ENCODE data around the gene UBE2L5.

Gene UBE2L5

GRCh38 chr13:30404207-30404606 is 18.1 kb upstream of the UBE2L5 start:
- DNase-seq (ENCODE audit: low read depth in 2 of 3, low spot score in 2 of 3), result no peak

- DNase-seq (ENCODE audit: low read depth in 2 of 3, low spot score in 2 of 3), result no peak
These were observed 15.4 kb upstream of the UBE2L5 start for GRCh38 chr13:30406779-30407416.

- DNase-seq (ENCODE audit: low read depth in 2 of 3, low spot score in 2 of 3), result peak; percentile 67 to 81 (median 72)
These were observed 13.8 kb upstream of the UBE2L5 start for GRCh38 chr13:30408319-30409101.

GRCh38 chr13:30409886-30410704 is 12.2 kb upstream of the UBE2L5 start:
- no peak for DNase-seq (ENCODE audit: low read depth in 2 of 3, low spot score in 2 of 3)

- no peak for DNase-seq (ENCODE audit: low read depth in 2 of 3, low spot score in 2 of 3)
These were observed 11.6 kb upstream of the UBE2L5 start for GRCh38 chr13:30410705-30411125.

GRCh38 chr13:30412346-30412745 is 9.9 kb upstream of the UBE2L5 start:
- DNase-seq (ENCODE audit: low read depth in 2 of 3, low spot score in 2 of 3), result no peak

GRCh38 chr13:30413842-30414241 is 8.5 kb upstream of the UBE2L5 start:
- no peak for DNase-seq (ENCODE audit: low read depth in 2 of 3, low spot score in 2 of 3)

DNA sequence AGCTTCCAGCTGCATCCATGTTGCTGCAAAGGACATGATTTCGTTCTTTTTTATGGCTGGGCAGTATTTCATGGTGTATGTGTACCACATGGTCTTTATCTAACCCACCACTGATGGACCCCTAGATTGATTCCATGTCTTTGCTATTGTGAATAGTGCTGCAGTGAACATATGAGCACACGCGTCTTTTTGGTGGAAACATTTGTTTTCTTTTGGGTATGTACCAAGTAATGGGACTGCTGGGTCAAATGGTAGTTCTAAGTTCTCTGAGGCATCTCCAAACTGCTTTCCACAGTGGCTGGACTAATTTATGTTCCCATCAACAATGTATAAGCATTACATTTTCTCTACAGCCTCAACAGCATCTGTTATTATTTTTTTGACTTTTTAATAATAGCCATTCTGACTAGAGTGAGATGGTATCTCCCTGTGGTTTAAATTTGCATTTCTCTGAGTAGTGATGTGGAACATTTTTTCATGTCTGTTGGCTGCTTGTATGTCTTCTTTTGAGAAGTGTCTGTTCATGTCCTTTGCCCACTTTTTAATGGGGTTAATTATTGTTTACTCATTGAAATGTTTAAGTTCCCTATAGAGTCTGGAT is 6.8 kb upstream of the UBE2L5 start:
- no peak for DNase-seq (ENCODE audit: low read depth in 2 of 3, low spot score in 2 of 3)

DNA sequence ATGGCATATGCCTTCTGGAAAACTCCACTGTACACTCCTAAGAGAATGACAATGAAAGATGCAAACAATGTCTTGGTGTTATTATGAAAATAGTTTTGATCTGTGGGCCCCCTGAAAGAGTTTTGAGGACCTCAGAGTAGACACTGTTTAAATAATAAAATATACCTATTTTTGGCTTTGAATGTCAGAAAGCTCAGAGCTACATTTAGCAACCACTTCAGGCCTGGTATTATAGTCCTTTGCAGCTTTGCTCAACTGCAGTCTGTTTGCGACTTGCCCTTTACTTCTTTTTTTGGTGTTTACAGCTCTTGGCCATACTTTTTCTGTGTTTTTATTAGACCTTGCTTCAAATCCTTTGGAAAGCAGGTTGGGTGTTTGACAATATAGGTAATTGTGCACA is 5.8 kb upstream of the UBE2L5 start:
- DNase-seq (ENCODE audit: low read depth in 2 of 3, low spot score in 2 of 3), result no peak

DNA sequence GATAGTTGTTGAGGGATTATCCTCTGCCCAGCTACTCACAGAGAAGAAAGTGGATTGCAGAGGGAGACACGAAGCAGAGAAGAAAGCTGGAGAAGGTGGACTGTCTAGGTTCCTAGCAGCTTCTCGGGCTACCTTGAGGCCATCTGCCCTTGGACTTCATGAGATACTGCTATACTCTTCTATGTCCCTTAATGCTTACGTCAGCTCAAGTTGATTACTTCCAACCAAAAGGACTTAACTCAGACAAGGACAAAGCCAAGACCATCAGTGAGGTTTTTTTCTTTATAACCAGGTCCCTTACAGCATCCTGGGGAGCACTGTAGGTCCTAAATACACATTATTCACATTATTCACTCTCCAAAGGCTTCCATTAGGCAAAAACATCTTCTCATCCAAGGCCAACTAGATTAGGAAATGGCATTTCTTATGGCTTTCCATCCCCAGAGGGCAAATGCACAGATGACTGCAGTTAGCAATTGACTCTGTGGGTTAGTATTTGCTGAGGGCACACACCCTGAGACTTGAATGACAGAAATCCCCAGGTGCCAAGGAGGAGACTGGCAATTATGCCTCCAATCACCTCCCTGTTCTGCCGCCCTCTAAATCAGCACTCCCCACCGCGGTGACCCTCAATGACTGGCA is 4.1 kb upstream of the UBE2L5 start:
- no peak for DNase-seq (ENCODE audit: low read depth in 2 of 3, low spot score in 2 of 3)

GRCh38 chr13:30418717-30419459 is 3.4 kb upstream of the UBE2L5 start:
- no peak for DNase-seq (ENCODE audit: low read depth in 2 of 3, low spot score in 2 of 3)

DNA sequence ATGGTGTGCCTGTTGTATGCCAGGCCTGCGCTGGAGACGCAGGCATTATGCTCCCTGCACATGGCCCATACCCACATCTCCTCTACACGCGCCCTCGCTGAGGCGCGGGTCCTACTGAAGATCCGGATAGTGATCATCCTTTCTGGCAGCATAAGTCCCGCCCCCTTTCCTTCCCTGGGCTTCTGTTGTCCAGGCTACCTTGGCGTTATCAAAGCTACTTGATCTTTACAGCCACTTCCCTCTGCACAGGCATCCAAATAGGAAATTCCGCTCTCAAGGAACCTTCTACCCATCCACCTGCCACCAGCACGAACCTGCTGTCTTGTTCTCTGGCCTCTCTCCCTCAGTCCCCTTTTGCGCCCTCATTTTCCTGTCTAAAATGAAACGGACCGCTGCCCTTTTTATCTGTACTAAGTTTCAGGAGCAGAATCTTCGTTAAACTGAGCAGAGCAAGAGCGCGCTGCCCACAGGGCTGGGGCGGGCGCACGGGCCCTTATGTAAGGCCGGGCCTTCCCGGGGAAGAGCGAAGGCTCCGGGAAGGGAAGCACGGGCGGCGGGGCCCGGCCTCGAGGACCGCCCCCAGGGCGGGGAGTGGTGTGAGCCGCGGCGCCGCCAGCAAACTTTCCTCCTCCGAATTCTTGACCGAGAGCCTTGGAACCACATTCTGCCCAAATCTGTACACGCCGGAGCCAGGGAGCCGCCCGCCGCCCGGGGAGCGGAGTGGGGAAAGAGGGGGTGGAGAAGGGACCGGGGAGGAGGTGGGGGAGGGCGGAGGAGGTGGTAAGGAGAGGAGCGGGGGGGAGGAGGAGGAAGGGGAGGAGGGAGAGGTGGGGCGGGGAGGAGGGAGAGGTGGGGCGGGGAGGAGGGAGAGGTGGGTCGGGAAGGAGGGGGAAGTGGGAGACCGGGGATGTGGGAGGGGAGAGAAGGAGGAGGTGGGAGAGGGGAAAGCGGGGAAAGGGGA is 920 bp upstream of the UBE2L5 start:
- no peak for DNase-seq (ENCODE audit: low read depth in 2 of 3, low spot score in 2 of 3)

DNA sequence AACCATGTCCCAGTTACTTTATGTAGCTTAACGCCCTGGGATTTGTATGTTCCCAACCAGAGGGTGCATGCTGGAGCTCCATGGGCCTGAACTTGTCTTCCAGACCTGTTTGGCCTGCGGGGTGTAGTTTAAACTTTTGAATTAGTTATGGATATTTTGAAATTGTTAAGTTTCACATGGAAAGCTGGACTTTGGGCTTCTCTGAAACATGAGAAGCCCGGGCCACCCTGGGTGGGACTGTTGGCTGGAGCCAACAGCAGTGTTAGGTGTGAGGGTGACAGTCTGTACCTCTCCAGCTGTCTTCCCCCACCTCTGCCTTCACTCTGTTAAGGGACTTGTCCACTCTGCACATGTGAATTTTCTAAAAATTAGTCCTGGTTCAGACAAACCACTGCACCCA is 1.6 kb downstream of the UBE2L5 start:
- no peak for DNase-seq (ENCODE audit: low read depth in 2 of 3, low spot score in 2 of 3)

- no peak for DNase-seq (ENCODE audit: low read depth in 2 of 3, low spot score in 2 of 3)
These were observed 6.9 kb downstream of the UBE2L5 start for GRCh38 chr13:30429235-30429634.

DNA sequence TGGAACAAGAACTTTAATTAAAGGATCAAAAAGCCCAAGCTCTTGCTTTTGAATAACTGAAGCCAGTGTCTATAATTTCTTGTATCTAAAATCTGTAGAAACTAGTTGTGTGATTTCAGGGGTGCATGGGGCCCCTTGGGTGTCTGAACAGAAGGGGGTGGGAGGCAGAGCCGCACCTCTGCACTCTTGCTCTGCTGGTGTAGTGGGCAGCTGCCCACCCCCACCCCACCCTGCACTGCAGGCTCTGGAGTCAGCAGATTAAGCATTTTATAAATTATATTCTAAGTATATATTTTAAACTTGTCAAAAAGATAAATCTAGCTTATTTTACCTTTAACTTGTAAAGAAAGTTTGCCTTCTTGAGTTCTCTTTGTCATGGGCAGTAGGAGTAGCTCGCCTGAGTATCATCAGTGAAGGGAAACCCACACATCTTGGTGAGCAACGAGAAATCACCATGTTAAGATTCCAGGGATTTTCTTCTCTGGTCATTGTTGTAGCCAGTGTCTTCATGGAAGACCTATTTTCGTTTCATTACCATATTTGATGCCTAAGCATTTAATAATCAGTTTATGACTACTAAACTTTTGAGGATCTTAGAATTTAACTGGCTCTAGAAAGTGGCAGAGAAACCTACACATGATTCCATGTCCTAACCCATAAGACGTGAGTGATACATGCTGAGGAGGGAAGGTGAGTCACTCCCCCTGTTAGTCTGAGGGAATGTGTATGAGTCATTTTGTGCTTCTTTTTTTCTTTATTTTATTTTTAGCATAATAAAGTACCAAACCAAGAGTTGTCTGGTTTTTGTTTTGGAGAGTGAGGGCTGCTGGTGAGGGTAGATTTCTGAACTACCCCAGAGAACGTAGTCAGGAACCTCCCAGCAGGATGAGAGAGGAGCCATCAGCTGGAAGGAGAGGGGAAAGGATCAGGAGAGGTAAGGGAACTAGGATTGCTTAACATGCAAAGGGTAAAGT is 7.7 kb downstream of the UBE2L5 start:
- no peak for DNase-seq (ENCODE audit: low read depth in 2 of 3, low spot score in 2 of 3)

GRCh38 chr13:30431269-30431940 is 9.1 kb downstream of the UBE2L5 start:
- no peak for DNase-seq (ENCODE audit: low read depth in 2 of 3, low spot score in 2 of 3)

DNA sequence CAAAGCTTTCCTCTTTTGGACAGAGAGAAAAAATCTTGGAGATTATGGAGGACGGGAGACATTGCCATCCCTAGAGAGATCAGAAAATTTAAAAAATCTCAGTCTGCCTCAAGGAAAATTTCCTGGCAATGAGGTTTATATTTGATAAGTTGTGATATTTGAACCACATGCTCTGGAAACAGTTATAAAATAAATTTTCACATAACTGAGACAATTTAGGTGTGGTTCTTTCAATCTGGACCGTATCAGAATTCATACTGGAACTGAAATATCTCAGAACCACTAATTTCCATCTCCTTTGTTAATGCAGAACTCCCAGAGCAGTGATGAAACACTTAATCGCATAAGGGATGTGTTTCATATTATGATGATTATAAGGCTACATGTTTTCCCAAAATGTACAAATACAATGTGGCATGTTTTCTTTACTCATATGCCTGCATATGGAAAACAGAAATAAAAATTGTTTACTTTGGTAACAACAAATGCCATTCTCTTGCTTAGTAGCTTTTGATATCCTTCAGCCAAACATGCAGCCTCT is 13.7 kb downstream of the UBE2L5 start:
- DNase-seq (ENCODE audit: low read depth in 2 of 3, low spot score in 2 of 3), result no peak

Data from activated CD8-positive, alpha-beta memory T cell treated with anti-CD3 and anti-CD28 coated beads for 48 hours (primary cell).